HepG2 (cell line): Measurements from ENCODE around the gene FCER1G. TPM values are rescaled to one million over a fixed set of nuclear protein-coding genes. Genes with fewer than 3 reads are reported as not detected.

ENCODE experiments used
- ATAC-seq: fragments of 200-7000 bp; cut with Tn5 transposase; 3 replicates; pipeline ENCODE4 v1.9.1; 2020; ENCODE audit warnings: mild to moderate bottlenecking, moderate library complexity
- BruUV-seq: library from RNA; stranded (reverse); fragments of 400-500 nt; replicated peaks from 2 replicates; lab custom pipeline; 2021; lab: Mats Ljungman, UMichigan
- CTCF ChIA-PET: fragments of 300-600 bp; formaldehyde crosslinking; extraction: SDS; loops from one replicate; lab custom pipeline; 2021; ENCODE audit warnings: low total read pairs, inconsistent platforms, low intra/inter-chr PET ratio; lab: Yijun Ruan, JAX
- POLR2A ChIA-PET: fragments of 350-600 bp; sonication (Branson Sonifier 250); formaldehyde crosslinking; loops from one replicate; lab custom pipeline; 2020; ENCODE audit warnings: antibody characterized with exemption, inconsistent platforms; lab: Yijun Ruan, JAX
- DNase-seq: peaks from one replicate; pipeline ENCODE4 v3.0.0-alpha.2; 2015; ENCODE audit warnings: low spot score
- FAIRE-seq: peaks from 3 replicates; lab custom pipeline; 2011; peaks lifted over from hg19 to GRCh38; lab: Jason Lieb, UNC
- H2AFZ ChIP-seq: one replicate; pipeline ENCODE4 v1.6.1; 2011; ENCODE audit warnings: low read length, inconsistent platforms
- H3K27ac ChIP-seq: fragments of 300-600 bp; 3 replicates; pipeline ENCODE4 v1.8.0; 2011; ENCODE audit warnings: mixed run types, mild to moderate bottlenecking, mixed read lengths, low read length, inconsistent platforms; ENCODE audit not compliant: insufficient read depth; ENCODE audit errors: extremely low read length
- H3K27me3 ChIP-seq, 2 experiments: fragments of 200-600 bp in 1 of 2; 2 replicates in 1 of 2; 3 replicates in 1 of 2; pipeline versions ENCODE4 v1.6.0 to v1.8.0; 2011; ENCODE audit warnings: low read length in 2 of 2, mild to moderate bottlenecking in 2 of 2, moderate library complexity in 2 of 2, inconsistent platforms in 1 of 2; ENCODE audit not compliant: insufficient read depth in 2 of 2, control insufficient read depth in 1 of 2
- H3K36me3 ChIP-seq, 2 experiments: fragments of 200-600 bp in 1 of 2; replicated peaks in 1 of 2; 2 replicates in 1 of 2; 3 replicates in 1 of 2; pipeline versions ENCODE4 v1.5.1 to v1.8.0; 2011; ENCODE audit warnings: low read length in 2 of 2, inconsistent platforms in 1 of 2; ENCODE audit not compliant: insufficient read depth in 2 of 2, control insufficient read depth in 1 of 2
- H3K4me1 ChIP-seq: 2 replicates; pipeline ENCODE4 v1.5.1; 2012; ENCODE audit warnings: low read length, inconsistent platforms; ENCODE audit not compliant: insufficient read depth
- H3K4me2 ChIP-seq: 2 replicates; pipeline ENCODE4 v1.6.0; 2011; ENCODE audit warnings: low read depth, low read length, inconsistent platforms
- H3K4me3 ChIP-seq, 3 experiments: fragments of 200-600 bp in 1 of 3; sonication (generic), shearing (Covaris generic) in 1 of 3; replicated peaks in 1 of 3; 2 replicates each; pipeline ENCODE4 v1.5.1; 2011 to 2016; ENCODE audit warnings: low read length in 3 of 3, inconsistent platforms in 2 of 3, low read depth in 2 of 3, mild to moderate bottlenecking in 2 of 3, control low read depth in 1 of 3, mixed read lengths in 1 of 3; ENCODE audit not compliant: insufficient read depth in 1 of 3
- H3K79me2 ChIP-seq: one replicate; pipeline ENCODE4 v1.6.1; 2011; ENCODE audit warnings: low read length, inconsistent platforms; ENCODE audit not compliant: insufficient read depth
- H3K9ac ChIP-seq: 2 replicates; pipeline ENCODE4 v1.6.0; 2011; ENCODE audit warnings: mild to moderate bottlenecking, low read depth, low read length, inconsistent platforms; ENCODE audit not compliant: insufficient read depth
- H3K9me3 ChIP-seq: 2 replicates; pipeline ENCODE4 v1.5.1; 2012; ENCODE audit warnings: mild to moderate bottlenecking, low read length
- H4K20me1 ChIP-seq: 2 replicates; pipeline ENCODE4 v1.6.0; 2011; ENCODE audit warnings: inconsistent platforms, mild to moderate bottlenecking, low read length, moderate library complexity; ENCODE audit not compliant: insufficient read depth
- GTF2F1 ChIP-seq: fragments of 150-350 bp; IDR thresholded peaks from 2 replicates; pipeline ENCODE4 v1.6.1; 2014; ENCODE audit warnings: low read length
- NFE2L1 ChIP-seq: sonication (generic); formaldehyde crosslinking; IDR thresholded peaks from 2 replicates; pipeline ENCODE4 v1.4.0; 2020; ENCODE audit warnings: missing genetic modification reagents, mild to moderate bottlenecking, borderline replicate concordance
- POLR2AphosphoS2 ChIP-seq: IDR thresholded peaks from 2 replicates; pipeline ENCODE4 v1.6.1; 2011; ENCODE audit warnings: low read depth, low read length, improper control_type of control experiment
- SMC3 ChIP-seq: IDR thresholded peaks from 2 replicates; pipeline ENCODE4 v1.6.1; 2011; ENCODE audit warnings: low read length, improper control_type of control experiment
- ZNF232 ChIP-seq: sonication (generic); formaldehyde crosslinking; IDR thresholded peaks from 2 replicates; pipeline ENCODE4 v1.4.0; 2020; ENCODE audit warnings: missing genetic modification reagents, borderline replicate concordance
- ZNF605 ChIP-seq: sonication (generic); formaldehyde crosslinking; IDR thresholded peaks from 2 replicates; pipeline ENCODE4 v1.8.0; 2022; ENCODE audit warnings: mild to moderate bottlenecking, missing genetic modification reagents
- ZNF850 ChIP-seq: sonication (generic); formaldehyde crosslinking; conservative IDR thresholded peaks from 2 replicates; pipeline ENCODE4 v1.9.0; 2021; ENCODE audit warnings: mild to moderate bottlenecking, missing genetic modification reagents
- WGBS: methylation state at CpG from one replicate; pipeline ENCODE4 v1.1.6; 2017; ENCODE audit warnings: low lambda C conversion rate; 5-methylcytosine and 5-hydroxymethylcytosine counted together
- in situ Hi-C: cut with HindIII; loops from 2 replicates; pipeline ENCODE4 v1.10.0; 2017; ENCODE audit warnings: low pct_unique_long_range_greater_than_20kb; ENCODE audit not compliant: extremely low pct_ligation_motif_present
- intact Hi-C: fragments of 100-400 bp; cut with micrococcal nuclease; formaldehyde crosslinking; loops from one replicate; pipeline ENCODE4 v1.10.0; 2022; ENCODE audit not compliant: unreplicated experiment
- polyA plus RNA-seq, 8 experiments: library from polyadenylated mRNA; depleted of rRNA in 3 of 8; stranded (reverse) in 7 of 8; unstranded in 1 of 8; fragments of >200 nt; fragmentation: Illumina TruSeq in 4 of 8; extraction: Trizol in 4 of 8; gene quantifications; 2 replicates each; pipeline versions ENCODE4 v1.2.1 to v1.2.3, GENCODE V29; 2011 to 2016; ENCODE audit warnings: low read depth in 4 of 8, missing spikeins in 1 of 8, mixed read lengths in 1 of 8; ENCODE audit not compliant: insufficient read depth in 1 of 8
- total RNA-seq, 5 experiments: library from RNA; depleted of rRNA; stranded (reverse); fragments of >200 nt; fragmentation: Illumina TruSeq; extraction: Trizol; gene quantifications; 2 replicates each; pipeline ENCODE4 v1.2.3, GENCODE V29; 2016; ENCODE audit warnings: low read depth in 1 of 5
- TF ChIP-seq, protein P1 (sequence below): sonication (generic); formaldehyde crosslinking; IDR thresholded peaks from 2 replicates; pipeline ENCODE4 v1.8.0; 2022; ENCODE audit warnings: missing genetic modification reagents, mild to moderate bottlenecking, inconsistent platforms, borderline replicate concordance
- TF ChIP-seq, protein P2 (sequence below): sonication (generic); formaldehyde crosslinking; IDR thresholded peaks from 2 replicates; pipeline ENCODE4 v1.5.0; 2020; ENCODE audit warnings: mild to moderate bottlenecking, missing genetic modification reagents, moderate library complexity
- TF ChIP-seq, protein P3 (sequence below): sonication (generic); formaldehyde crosslinking; conservative IDR thresholded peaks from 2 replicates; pipeline ENCODE4 v1.8.1; 2023; ENCODE audit warnings: missing genetic modification reagents
- TF ChIP-seq, protein P4 (sequence below): sonication (generic); formaldehyde crosslinking; IDR thresholded peaks from 2 replicates; pipeline ENCODE4 v1.4.0; 2020; ENCODE audit warnings: mild to moderate bottlenecking, missing genetic modification reagents

FCER1G gene
- total and polyA plus RNA-seq, 2 of the 13 experiments (the other 11 are each of a cell fraction or from before 2014, with no cell fraction given) = 1.3 to 6.4 TPM

DNA sequence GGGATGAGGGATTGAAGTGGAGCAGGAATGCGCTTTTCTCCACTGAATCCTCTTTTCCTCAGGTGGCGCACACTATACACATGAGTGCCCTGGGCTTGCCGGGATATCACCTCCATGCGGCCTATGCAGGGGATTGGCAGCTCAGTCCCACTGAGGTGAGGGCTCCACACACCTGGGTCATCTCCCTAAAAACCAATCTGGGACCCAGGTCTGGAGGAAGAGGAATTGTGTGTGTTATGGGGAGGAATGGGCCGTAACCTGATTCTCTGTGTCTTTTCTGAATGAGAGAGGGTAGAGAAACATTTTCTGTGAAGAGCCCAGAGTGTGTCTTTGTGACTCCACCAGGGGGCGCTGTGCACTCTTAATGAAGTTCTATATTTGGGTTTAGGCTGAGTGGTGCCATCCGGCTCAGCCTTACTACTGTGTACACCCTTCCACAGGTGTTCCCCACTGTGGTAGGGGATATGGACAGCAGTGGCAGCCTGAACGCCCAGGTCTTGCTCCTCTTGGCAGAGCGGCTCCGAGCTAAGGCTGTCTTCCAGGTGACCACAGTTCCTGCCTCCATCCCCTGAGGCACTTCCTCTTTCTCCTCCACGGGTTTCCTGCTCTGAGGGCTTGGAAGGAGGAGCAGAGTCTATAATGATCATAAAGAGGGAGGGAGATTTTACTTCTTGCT is 12.2 kb downstream of the FCER1G start:
- no TSS peak for BruUV-seq
- 32% methylated on average over 11 of the region's 11 CpGs for WGBS
- ATAC-seq = peak; percentile 12
- H2AFZ ChIP-seq = no peak overlapping the region
- peaks cover 53% of the 10 kb centered on the region for H3K4me1 ChIP-seq
- H3K9ac ChIP-seq = peak overlapping the region; percentile 74
- peak; percentile 64 for FAIRE-seq
- H3K79me2 ChIP-seq = peaks cover 26% of the 10 kb centered on the region
- DNase-seq = peak; percentile 69
- H4K20me1 ChIP-seq = peaks cover 6% of the 10 kb centered on the region
- peak overlapping the region; percentile 92 for H3K4me2 ChIP-seq
- H3K36me3 ChIP-seq = peaks cover 12 to 43% of the 10 kb centered on the region in 2 experiments
- POLR2A ChIA-PET = interaction anchor here (1.5 to 12.5 kb wide), 7 partner anchors 9 to 162 kb away, joined by 4 to 357 read pairs (median 52); partner anchors contain the start of genes FCER1G, NDUFS2, NR1I3 and SDHC
- in situ Hi-C loops = loop anchor here (5.0 to 10.0 kb wide), 2 partner anchors 65 to 157 kb away; no protein-coding TSS in a partner anchor
- no peaks in the 10 kb centered on the region for H3K9me3 ChIP-seq
- intact Hi-C loops = loop anchor here (1.0 to 5.0 kb wide), 5 partner anchors 11 to 155 kb away; partner anchors contain the start of genes NR1I3 and SDHC
- H3K27ac ChIP-seq = peak overlapping the region; percentile 69
- peak overlapping the region; percentile 81 to 82 (median 81) for H3K4me3 ChIP-seq
- no peaks in the 10 kb centered on the region; a peak in 1 of 5 replicates for H3K27me3 ChIP-seq
- CTCF ChIA-PET = interaction anchor here (0.9 to 3.7 kb wide), 5 partner anchors 16 to 155 kb away, joined by 3 to 36 read pairs (median 4); partner anchors contain the start of gene CFAP126
- TF ChIP-seq, protein P1, sequence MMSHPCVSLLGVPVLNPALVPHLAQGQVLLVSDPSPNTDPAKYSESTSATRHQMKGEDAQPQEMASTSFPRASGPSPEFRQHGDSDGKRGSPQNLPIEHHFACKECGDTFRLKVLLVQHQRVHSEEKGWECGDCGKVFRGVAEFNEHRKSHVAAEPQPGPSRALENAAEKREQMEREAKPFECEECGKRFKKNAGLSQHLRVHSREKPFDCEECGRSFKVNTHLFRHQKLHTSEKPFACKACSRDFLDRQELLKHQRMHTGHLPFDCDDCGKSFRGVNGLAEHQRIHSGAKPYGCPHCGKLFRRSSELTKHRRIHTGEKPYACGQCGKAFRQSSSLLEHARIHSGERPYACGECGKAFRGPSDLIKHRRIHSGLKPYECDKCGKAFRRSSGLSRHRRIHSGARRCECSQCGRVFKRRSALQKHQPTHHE (CRISPR knock-in tag) = no peak
- no peak for TF ChIP-seq NFE2L1 (CRISPR knock-in tag)
- TF ChIP-seq, protein P2, sequence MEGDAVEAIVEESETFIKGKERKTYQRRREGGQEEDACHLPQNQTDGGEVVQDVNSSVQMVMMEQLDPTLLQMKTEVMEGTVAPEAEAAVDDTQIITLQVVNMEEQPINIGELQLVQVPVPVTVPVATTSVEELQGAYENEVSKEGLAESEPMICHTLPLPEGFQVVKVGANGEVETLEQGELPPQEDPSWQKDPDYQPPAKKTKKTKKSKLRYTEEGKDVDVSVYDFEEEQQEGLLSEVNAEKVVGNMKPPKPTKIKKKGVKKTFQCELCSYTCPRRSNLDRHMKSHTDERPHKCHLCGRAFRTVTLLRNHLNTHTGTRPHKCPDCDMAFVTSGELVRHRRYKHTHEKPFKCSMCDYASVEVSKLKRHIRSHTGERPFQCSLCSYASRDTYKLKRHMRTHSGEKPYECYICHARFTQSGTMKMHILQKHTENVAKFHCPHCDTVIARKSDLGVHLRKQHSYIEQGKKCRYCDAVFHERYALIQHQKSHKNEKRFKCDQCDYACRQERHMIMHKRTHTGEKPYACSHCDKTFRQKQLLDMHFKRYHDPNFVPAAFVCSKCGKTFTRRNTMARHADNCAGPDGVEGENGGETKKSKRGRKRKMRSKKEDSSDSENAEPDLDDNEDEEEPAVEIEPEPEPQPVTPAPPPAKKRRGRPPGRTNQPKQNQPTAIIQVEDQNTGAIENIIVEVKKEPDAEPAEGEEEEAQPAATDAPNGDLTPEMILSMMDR (CRISPR knock-in tag) = peak; percentile 87
- TF ChIP-seq POLR2AphosphoS2 = no peak
- TF ChIP-seq, protein P3, sequence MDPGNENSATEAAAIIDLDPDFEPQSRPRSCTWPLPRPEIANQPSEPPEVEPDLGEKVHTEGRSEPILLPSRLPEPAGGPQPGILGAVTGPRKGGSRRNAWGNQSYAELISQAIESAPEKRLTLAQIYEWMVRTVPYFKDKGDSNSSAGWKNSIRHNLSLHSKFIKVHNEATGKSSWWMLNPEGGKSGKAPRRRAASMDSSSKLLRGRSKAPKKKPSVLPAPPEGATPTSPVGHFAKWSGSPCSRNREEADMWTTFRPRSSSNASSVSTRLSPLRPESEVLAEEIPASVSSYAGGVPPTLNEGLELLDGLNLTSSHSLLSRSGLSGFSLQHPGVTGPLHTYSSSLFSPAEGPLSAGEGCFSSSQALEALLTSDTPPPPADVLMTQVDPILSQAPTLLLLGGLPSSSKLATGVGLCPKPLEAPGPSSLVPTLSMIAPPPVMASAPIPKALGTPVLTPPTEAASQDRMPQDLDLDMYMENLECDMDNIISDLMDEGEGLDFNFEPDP (CRISPR knock-in tag) = 0 out of 2 replicates have a peak, but pooled peaks have one; percentile 5
- TF ChIP-seq SMC3 = peak; percentile 95
- TF ChIP-seq, protein P4, sequence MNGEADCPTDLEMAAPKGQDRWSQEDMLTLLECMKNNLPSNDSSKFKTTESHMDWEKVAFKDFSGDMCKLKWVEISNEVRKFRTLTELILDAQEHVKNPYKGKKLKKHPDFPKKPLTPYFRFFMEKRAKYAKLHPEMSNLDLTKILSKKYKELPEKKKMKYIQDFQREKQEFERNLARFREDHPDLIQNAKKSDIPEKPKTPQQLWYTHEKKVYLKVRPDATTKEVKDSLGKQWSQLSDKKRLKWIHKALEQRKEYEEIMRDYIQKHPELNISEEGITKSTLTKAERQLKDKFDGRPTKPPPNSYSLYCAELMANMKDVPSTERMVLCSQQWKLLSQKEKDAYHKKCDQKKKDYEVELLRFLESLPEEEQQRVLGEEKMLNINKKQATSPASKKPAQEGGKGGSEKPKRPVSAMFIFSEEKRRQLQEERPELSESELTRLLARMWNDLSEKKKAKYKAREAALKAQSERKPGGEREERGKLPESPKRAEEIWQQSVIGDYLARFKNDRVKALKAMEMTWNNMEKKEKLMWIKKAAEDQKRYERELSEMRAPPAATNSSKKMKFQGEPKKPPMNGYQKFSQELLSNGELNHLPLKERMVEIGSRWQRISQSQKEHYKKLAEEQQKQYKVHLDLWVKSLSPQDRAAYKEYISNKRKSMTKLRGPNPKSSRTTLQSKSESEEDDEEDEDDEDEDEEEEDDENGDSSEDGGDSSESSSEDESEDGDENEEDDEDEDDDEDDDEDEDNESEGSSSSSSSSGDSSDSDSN (CRISPR knock-in tag) = 0 out of 2 replicates have a peak, but pooled peaks have one; percentile 11
- TF ChIP-seq ZNF605 (CRISPR knock-in tag) = peak; percentile 70; the same call in 1 of the 2 replicates
- no peak for TF ChIP-seq ZNF232 (CRISPR knock-in tag)
- TF ChIP-seq ZNF850 (CRISPR knock-in tag) = 0 out of 2 replicates have a peak, but pooled peaks have one; percentile 54
- TF ChIP-seq GTF2F1 = no peak
